ENCODE measurements around the gene MAN2B2.
"Not testable (repeated sequence)": the region's sequence is repeated elsewhere in the genome, so short reads cannot be mapped to it uniquely, and the experiment has no call there.

The MAN2B2 gene

DNA sequence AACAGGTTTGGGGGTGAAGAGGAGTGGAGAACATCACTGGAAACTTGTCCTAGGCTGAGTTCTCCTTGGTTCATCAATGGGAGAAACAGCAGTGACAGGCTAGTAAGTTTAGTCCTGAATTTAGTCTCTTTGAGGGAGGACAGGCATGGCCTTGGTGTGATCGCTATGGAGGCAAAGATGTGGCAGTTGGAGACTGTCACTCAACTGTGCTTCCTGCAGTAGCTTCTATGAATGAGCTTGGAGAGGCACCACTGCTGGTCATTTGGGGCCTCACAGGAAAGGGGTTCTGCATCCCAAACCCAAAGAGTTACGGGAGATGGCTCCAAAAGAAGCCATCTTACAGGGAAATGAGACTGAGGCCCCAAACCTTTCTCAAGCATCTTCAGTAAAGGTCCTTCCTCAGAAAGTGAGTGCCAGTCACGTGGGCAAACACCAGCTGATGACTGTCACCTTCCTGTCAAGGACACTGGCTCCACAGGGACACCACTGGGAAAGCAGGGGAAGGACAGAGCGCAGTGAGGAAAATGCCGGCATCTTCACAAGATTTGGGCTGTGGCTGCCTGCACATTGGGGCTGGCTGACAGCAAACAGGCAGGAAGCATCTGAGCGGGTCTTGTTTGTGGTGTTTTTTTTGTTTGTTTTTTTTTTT is 72.7 kb downstream of the MAN2B2 start:
- DNase-seq = no peak

DNA sequence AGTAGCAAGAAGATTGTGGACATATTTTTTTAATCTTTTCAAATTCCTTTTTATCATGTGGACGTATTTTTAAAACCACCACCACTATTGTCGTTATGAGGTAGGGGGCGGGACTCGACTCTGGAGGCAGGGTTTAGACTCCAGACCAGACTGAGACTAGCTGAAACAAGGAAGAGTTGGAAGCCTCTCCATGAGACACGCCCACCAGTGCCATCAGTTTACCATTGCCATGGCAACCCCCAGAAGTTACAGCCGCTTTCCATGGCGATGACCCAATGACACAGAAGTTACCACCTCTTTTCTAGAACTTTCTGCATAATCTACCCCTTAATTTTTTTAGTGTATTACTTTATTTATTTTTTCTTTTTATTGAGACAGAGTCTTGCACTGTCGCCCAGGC is 74.2 kb downstream of the MAN2B2 start:
- no peak for DNase-seq

GRCh38 chr4:6654211-6654610 is 79.2 kb downstream of the MAN2B2 start:
- not testable (repeated sequence) for DNase-seq

DNA sequence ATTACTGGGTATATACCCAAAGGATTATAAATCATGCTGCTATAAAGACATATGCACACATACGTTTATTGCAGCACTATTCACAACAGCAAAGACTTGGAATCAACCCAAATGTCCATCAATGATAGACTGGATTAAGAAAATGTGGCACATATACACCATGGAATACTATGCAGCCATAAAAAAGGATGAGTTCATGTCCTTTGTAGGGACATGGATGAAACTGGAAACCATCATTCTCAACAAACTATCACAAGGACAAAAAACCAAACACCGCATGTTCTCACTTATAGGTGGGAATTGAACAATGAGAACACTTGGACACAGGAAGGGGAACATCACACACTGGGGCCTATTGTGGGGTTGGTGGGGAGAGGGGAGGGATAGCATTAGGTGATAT is 80.3 kb downstream of the MAN2B2 start:
- not testable (repeated sequence) for DNase-seq

DNA sequence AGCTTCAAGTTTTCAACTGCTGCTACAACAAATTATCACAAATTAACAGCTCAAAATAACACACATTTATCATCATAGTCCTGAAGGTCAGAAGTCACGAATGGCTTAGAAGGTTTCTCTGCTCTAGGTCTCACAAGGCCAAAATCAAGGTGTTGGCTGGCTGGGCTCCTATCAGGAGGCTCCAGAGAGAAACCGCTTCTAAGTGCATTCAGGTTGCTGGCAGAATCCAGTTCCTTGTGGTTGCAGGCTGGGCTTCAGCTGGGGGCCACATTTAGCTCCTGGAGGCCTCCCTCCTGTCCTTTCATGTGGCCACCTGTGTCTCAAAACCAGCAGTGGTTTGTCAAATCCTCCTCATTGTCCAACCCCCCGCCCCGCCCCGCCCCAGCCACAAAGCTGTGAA is 80.9 kb downstream of the MAN2B2 start:
- no peak for DNase-seq

DNA sequence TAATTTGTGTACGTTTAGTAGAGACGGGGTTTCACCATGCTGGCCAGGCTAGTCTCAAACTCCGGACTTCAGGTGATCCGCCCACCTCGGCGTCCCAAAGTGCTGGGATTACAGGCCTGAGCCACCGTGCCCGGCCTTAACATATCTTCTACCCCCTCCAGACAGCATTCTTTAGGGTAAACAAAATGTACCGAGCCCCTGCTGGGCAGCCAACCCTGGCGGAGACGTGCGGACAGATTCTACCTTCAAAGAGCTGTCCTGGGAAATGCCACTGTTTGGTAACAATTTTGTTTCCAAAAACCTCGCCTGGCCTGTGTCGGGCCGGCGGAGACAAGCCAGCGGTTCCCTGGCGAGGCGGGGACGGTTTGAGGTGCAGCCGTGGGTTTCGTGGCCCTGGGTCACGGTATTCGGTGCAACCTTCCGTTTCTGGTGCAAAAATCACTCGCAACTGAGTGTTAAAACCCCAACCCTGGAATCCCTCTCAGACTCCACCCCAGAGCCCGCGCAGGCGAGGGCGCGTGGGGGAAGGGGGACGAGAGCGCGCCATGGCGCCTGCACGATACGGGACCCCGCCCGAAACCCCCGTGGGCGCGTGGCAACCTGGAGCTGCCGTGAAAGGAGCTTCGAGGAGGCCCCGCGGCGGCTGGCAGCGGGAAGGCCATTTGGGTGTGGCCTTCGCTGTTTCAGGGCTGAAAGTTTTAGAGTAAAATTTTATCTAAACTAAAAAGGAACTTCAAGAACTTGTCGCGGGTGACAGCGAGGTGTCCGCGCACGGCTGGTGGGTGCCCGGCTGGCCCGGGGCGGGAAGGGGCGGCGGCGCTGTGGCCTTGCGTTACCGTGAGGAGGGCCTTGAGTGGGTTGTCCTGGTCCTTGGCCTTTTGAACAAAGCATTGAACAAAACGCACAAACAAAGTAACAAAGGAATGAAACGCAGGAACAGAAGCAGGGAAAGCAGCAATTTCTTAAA is 82.5 kb downstream of the MAN2B2 start:
- peak; percentile 46 for DNase-seq

- DNase-seq = no peak
These were observed 83.2 kb downstream of the MAN2B2 start for GRCh38 chr4:6658209-6658595.

- DNase-seq = peak; percentile 76
These were observed 83.6 kb downstream of the MAN2B2 start for GRCh38 chr4:6658597-6659075.

DNA sequence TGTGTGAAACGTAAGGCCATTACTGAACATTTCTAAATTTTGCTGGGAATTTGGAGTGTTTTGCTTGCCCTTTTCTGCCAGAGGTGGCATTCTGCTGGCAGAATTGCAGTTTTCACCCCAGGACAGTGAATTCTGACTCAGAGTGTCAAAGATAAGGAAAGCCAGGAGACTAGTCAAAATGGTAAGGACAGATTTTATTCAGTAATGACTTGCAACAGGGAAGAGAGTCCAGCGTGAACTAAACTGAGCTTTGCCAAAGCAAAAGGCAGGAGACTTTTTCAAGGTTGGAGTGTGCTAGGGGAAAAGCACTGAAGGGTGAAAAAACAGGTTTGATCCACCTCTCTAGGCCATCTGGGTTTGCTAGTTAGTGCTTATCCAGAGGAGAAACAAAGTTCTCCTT is 84.9 kb downstream of the MAN2B2 start:
- DNase-seq = no peak

GRCh38 chr4:6660430-6660829 is 85.4 kb downstream of the MAN2B2 start:
- no peak for DNase-seq

GRCh38 chr4:6662591-6662990 is 87.6 kb downstream of the MAN2B2 start:
- no peak for DNase-seq

- DNase-seq = peak; percentile 51
These were observed 88.8 kb downstream of the MAN2B2 start for GRCh38 chr4:6663596-6664393.

GRCh38 chr4:6665320-6665654 is 90.3 kb downstream of the MAN2B2 start:
- DNase-seq = no peak

- DNase-seq = no peak
These were observed 93.4 kb downstream of the MAN2B2 start for GRCh38 chr4:6668391-6668790.

- no peak for DNase-seq
These were observed 96.7 kb downstream of the MAN2B2 start for GRCh38 chr4:6671648-6672047.

DNA sequence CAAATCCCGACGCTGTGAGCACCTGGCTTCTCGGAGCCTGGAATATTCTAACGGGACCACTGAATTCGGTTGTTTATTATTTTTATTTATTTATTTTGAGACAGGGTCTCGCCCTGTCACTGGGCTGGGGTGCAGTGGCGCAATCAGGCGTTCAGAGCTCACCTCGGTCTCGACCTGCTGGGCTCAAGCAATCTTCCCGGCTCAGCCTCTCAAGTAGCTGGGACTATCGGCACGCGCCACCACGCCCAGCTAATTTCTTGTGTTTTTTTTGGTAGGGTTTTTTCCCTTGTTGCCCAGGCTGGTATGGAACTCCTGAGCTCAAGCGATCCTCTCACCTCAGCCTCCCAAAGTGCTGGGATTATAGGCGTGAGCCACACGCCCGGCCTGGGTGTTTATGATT is 97.1 kb downstream of the MAN2B2 start:
- DNase-seq = no peak

- not testable (repeated sequence) for DNase-seq
These were observed 97.7 kb downstream of the MAN2B2 start for GRCh38 chr4:6672541-6673190.

Measured in retina (tissue), 1 donor.